ENCODE measurements around the gene VAPB. TPM values are rescaled to one million over a fixed set of nuclear protein-coding genes. Genes with fewer than 3 reads are reported as not detected.

VAPB gene
- total RNA-seq, 1 donor from 2014 or later: 24.1 TPM

DNA sequence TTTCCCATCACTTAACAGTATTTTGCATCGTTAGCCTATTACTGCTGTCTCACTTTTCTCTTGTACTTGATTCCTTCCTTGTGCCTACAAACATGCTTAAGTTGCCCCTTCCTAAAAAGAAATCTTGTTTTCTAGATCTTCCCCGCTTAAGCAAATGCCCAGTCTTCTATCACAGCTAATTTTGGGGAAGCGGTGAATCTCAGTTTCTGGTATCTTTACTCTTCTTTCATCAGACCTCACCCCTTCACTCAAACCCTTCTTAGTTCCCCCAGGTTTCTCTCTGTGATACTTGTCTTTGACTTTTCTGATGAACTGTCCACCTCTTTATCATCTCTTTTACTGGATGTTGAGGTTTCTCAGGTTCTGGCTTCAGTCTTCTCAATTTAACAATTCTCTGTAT, 14.2 kb downstream of the VAPB start:
- TF ChIP-seq, protein P1, sequence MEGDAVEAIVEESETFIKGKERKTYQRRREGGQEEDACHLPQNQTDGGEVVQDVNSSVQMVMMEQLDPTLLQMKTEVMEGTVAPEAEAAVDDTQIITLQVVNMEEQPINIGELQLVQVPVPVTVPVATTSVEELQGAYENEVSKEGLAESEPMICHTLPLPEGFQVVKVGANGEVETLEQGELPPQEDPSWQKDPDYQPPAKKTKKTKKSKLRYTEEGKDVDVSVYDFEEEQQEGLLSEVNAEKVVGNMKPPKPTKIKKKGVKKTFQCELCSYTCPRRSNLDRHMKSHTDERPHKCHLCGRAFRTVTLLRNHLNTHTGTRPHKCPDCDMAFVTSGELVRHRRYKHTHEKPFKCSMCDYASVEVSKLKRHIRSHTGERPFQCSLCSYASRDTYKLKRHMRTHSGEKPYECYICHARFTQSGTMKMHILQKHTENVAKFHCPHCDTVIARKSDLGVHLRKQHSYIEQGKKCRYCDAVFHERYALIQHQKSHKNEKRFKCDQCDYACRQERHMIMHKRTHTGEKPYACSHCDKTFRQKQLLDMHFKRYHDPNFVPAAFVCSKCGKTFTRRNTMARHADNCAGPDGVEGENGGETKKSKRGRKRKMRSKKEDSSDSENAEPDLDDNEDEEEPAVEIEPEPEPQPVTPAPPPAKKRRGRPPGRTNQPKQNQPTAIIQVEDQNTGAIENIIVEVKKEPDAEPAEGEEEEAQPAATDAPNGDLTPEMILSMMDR (IDR thresholded peaks at IDR 0.05; ENCODE audit: insufficient read depth, low read length, poor library complexity, severe bottlenecking): no peak
- H3K36me3 ChIP-seq (ENCODE audit: control insufficient read depth, insufficient read depth, low read length): no peaks in the 10 kb centered on the region
- H3K4me3 ChIP-seq (ENCODE audit: low read depth, low read length): no peak overlapping the region
- H3K27me3 ChIP-seq (ENCODE audit: control insufficient read depth, insufficient read depth, low read length): no peaks in the 10 kb centered on the region
- DNase-seq (ENCODE audit: low read depth): no peak

GRCh38 chr20:58405504-58406291, 16.7 kb downstream of the VAPB start:
- H3K27me3 ChIP-seq (ENCODE audit: control insufficient read depth, insufficient read depth, low read length): no peaks in the 10 kb centered on the region
- TF ChIP-seq, protein P1 (IDR thresholded peaks at IDR 0.05; ENCODE audit: insufficient read depth, low read length, poor library complexity, severe bottlenecking): no peak
- H3K36me3 ChIP-seq (ENCODE audit: control insufficient read depth, insufficient read depth, low read length): no peaks in the 10 kb centered on the region
- no peak overlapping the region for H3K4me3 ChIP-seq (ENCODE audit: low read depth, low read length)
- DNase-seq (ENCODE audit: low read depth): no peak

- H3K36me3 ChIP-seq (ENCODE audit: control insufficient read depth, insufficient read depth, low read length): no peaks in the 10 kb centered on the region
- H3K4me3 ChIP-seq (ENCODE audit: low read depth, low read length): no peak overlapping the region
- TF ChIP-seq, protein P1 (IDR thresholded peaks at IDR 0.05; ENCODE audit: insufficient read depth, low read length, poor library complexity, severe bottlenecking): no peak
- no peak for DNase-seq (ENCODE audit: low read depth)
- no peaks in the 10 kb centered on the region for H3K27me3 ChIP-seq (ENCODE audit: control insufficient read depth, insufficient read depth, low read length)
These were observed 17.5 kb downstream of the VAPB start for GRCh38 chr20:58406422-58407001.

DNA sequence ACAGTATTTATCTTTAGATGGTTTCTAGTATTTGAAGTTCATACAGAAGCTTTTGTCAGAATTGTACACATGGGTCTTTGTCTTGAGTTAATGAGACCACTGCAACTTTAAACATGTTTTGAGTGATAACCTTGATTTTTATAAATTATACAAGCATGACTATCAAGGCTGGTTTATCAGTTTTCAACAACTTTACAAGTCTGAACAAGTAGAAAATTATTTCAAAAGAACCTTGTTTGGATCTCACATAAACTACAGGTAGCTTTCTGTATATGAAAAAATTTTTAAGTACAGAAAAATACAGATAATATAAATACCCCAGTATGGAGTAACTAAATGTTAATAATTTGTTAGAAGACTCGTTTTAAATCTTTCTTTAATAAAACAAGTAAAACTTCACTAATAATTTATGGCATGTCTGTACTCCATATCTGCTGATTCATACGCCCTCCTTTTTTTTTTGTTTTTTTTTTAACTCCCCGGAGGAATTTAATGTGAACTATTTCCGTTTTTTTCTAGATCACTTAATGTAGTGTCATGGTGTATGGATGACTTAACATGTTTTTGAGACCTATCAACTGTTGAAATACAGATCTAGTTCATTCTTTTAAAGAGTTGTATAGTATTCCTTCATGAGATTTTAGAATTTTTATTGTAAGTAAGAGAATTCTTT, 18.3 kb downstream of the VAPB start:
- H3K4me3 ChIP-seq (ENCODE audit: low read depth, low read length): no peak overlapping the region
- TF ChIP-seq, protein P1 (IDR thresholded peaks at IDR 0.05; ENCODE audit: insufficient read depth, low read length, poor library complexity, severe bottlenecking): no peak
- no peaks in the 10 kb centered on the region for H3K27me3 ChIP-seq (ENCODE audit: control insufficient read depth, insufficient read depth, low read length)
- H3K36me3 ChIP-seq (ENCODE audit: control insufficient read depth, insufficient read depth, low read length): no peaks in the 10 kb centered on the region
- no peak for DNase-seq (ENCODE audit: low read depth)

DNA sequence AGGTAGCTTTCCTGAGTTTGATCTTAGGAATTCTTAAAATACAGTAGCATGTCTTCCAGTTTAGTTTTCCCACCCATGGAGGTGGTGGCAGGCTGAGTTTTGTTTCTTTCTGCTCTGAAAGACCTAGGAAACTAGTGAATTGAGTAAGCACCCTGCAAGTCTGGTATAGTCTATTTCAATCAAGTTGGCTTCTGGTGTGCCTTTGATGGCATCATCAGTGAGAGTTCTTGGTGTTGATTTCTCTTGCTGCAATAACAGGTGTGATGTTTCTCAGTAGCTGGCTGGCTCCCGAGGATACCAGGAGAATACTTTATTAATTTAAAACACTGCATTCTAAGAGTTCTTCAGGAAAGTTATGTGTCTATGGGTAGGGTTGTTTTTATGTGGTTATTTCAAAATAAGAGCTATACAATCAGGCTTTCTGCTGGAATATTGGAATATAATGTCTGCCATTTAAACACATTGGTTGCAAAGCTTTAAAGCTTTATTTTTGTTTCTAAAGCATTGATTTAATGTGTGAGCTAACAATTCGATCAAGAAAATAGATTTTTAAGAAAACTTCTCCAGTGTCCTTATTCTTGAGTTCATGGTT, 19.0 kb downstream of the VAPB start:
- TF ChIP-seq, protein P1 (IDR thresholded peaks at IDR 0.05; ENCODE audit: insufficient read depth, low read length, poor library complexity, severe bottlenecking): no peak

More for the DNA sequence above, 19.0 kb downstream of the VAPB start:
- DNase-seq (ENCODE audit: low read depth): no peak
- no peaks in the 10 kb centered on the region for H3K36me3 ChIP-seq (ENCODE audit: control insufficient read depth, insufficient read depth, low read length)
- no peaks in the 10 kb centered on the region for H3K27me3 ChIP-seq (ENCODE audit: control insufficient read depth, insufficient read depth, low read length)
- H3K4me3 ChIP-seq (ENCODE audit: low read depth, low read length): no peak overlapping the region
